Activated CD8-positive, alpha-beta memory T cell treated with anti-CD3 and anti-CD28 coated beads, Interleukin-2, amount 50 U/mL, for 24 hours (primary cell): Measurements from ENCODE around the gene KCNJ10.
"Not testable (repeated sequence)": the region's sequence is repeated elsewhere in the genome, so short reads cannot be mapped to it uniquely, and the experiment has no call there.

Experiments used
- DNase-seq: peaks from one replicate; pipeline ENCODE4 v3.0.0-alpha.2; 2020; ENCODE audit errors: extremely low read depth

The KCNJ10 gene

GRCh38 chr1:160069460-160070231, at the start of gene KCNJ10:
Gene KCNJ10 (minus strand): TSS chr1:160070160. CDS start chr1:160042532, 27,628 bp downstream.
- DNase-seq: no peak

GRCh38 chr1:160118928-160119327, 49.0 kb upstream of the KCNJ10 start:
- no peak for DNase-seq

- DNase-seq: no peak
Measured at GRCh38 chr1:160117709-160118183, 47.8 kb upstream of the KCNJ10 start.

GRCh38 chr1:160117300-160117699, 47.3 kb upstream of the KCNJ10 start:
- DNase-seq: no peak

GRCh38 chr1:160116283-160117147, 46.6 kb upstream of the KCNJ10 start:
- DNase-seq: no peak

GRCh38 chr1:160115545-160116282, 45.8 kb upstream of the KCNJ10 start, which contains the start of gene ATP1A2:
Gene ATP1A2 (plus strand): TSS chr1:160115759. CDS start chr1:160115862, 103 bp downstream.
- no peak for DNase-seq

GRCh38 chr1:160114085-160114484, 44.1 kb upstream of the KCNJ10 start:
- DNase-seq: no peak

GRCh38 chr1:160113407-160113806, 43.4 kb upstream of the KCNJ10 start:
- DNase-seq: no peak

GRCh38 chr1:160112357-160112756, 42.4 kb upstream of the KCNJ10 start:
- no peak for DNase-seq

- DNase-seq: not testable (repeated sequence)
Measured at GRCh38 chr1:160111462-160111861, 41.5 kb upstream of the KCNJ10 start.

GRCh38 chr1:160109686-160110085, 39.7 kb upstream of the KCNJ10 start:
- no peak for DNase-seq

- no peak for DNase-seq
Measured at GRCh38 chr1:160108888-160109662, 39.1 kb upstream of the KCNJ10 start.

GRCh38 chr1:160107512-160107911, 37.6 kb upstream of the KCNJ10 start:
- no peak for DNase-seq

GRCh38 chr1:160105155-160105554, 35.2 kb upstream of the KCNJ10 start:
- DNase-seq: no peak

- DNase-seq: no peak
Measured at GRCh38 chr1:160104486-160104885, 34.5 kb upstream of the KCNJ10 start.

GRCh38 chr1:160103658-160104408, 33.9 kb upstream of the KCNJ10 start:
- no peak for DNase-seq

- no peak for DNase-seq
Measured at GRCh38 chr1:160101717-160102522, 32.0 kb upstream of the KCNJ10 start.

GRCh38 chr1:160101037-160101716, 31.2 kb upstream of the KCNJ10 start:
- DNase-seq: peak; percentile 42
